ENCODE results near the gene N4BP2. TPM values are rescaled to one million over a fixed set of nuclear protein-coding genes. Genes with fewer than 3 reads are reported as not detected.
"Not testable (repeated sequence)": the region's sequence is repeated elsewhere in the genome, so short reads cannot be mapped to it uniquely, and the experiment has no call there.

Gene N4BP2
- total RNA-seq (2014; rRNA removed; shearing (Covaris generic)): 6.4 and 6.5 TPM in 2 replicates
- polyA plus RNA-seq (2015; cell fraction: cytosol; rRNA removed): 3.2 and 4.1 TPM in 2 replicates
- 7.3 and 7.9 TPM in 2 replicates for polyA plus RNA-seq (2015; cell fraction: nucleus; rRNA removed)

GRCh38 chr4:40056716-40057585 is at the start of gene N4BP2:
Gene N4BP2 (plus strand): TSS chr4:40056850. CDS start chr4:40097341, 40,491 bp downstream.
- DNase-seq (ENCODE audit: low read depth, low spot score): peak; percentile 67
- in situ Hi-C loops (cut with HindIII; ENCODE audit: low pct_unique_long_range_greater_than_20kb, low sequenced_read_pairs): no loop called here

- in situ Hi-C loops (cut with HindIII; ENCODE audit: low pct_unique_long_range_greater_than_20kb, low sequenced_read_pairs): no loop called here
- DNase-seq (ENCODE audit: low read depth, low spot score): no peak
Observed at GRCh38 chr4:40016007-40016406, 40.6 kb upstream of the N4BP2 start.

- no peak for DNase-seq (ENCODE audit: low read depth, low spot score)
- in situ Hi-C loops (cut with HindIII; ENCODE audit: low pct_unique_long_range_greater_than_20kb, low sequenced_read_pairs): no loop called here
Observed at GRCh38 chr4:40020221-40020620, 36.4 kb upstream of the N4BP2 start.

GRCh38 chr4:40021116-40021515 is 35.5 kb upstream of the N4BP2 start:
- DNase-seq (ENCODE audit: low read depth, low spot score); in situ Hi-C loops (cut with HindIII; ENCODE audit: low pct_unique_long_range_greater_than_20kb, low sequenced_read_pairs): not testable (repeated sequence)

GRCh38 chr4:40024049-40024448 is 32.6 kb upstream of the N4BP2 start:
- in situ Hi-C loops (cut with HindIII; ENCODE audit: low pct_unique_long_range_greater_than_20kb, low sequenced_read_pairs); DNase-seq (ENCODE audit: low read depth, low spot score): not testable (repeated sequence)

GRCh38 chr4:40032785-40033184 is 23.9 kb upstream of the N4BP2 start:
- no peak for DNase-seq (ENCODE audit: low read depth, low spot score)
- in situ Hi-C loops (cut with HindIII; ENCODE audit: low pct_unique_long_range_greater_than_20kb, low sequenced_read_pairs): no loop called here

GRCh38 chr4:40033613-40034012 is 23.0 kb upstream of the N4BP2 start:
- no peak for DNase-seq (ENCODE audit: low read depth, low spot score)
- in situ Hi-C loops (cut with HindIII; ENCODE audit: low pct_unique_long_range_greater_than_20kb, low sequenced_read_pairs): no loop called here

GRCh38 chr4:40038977-40039376 is 17.7 kb upstream of the N4BP2 start:
- in situ Hi-C loops (cut with HindIII; ENCODE audit: low pct_unique_long_range_greater_than_20kb, low sequenced_read_pairs): no loop called here
- no peak for DNase-seq (ENCODE audit: low read depth, low spot score)

- in situ Hi-C loops (cut with HindIII; ENCODE audit: low pct_unique_long_range_greater_than_20kb, low sequenced_read_pairs): no loop called here
- peak; percentile 19 for DNase-seq (ENCODE audit: low read depth, low spot score)
Observed at GRCh38 chr4:40040908-40041307, 15.7 kb upstream of the N4BP2 start.

- in situ Hi-C loops (cut with HindIII; ENCODE audit: low pct_unique_long_range_greater_than_20kb, low sequenced_read_pairs): no loop called here
- DNase-seq (ENCODE audit: low read depth, low spot score): no peak
Observed at GRCh38 chr4:40043786-40044185, 12.9 kb upstream of the N4BP2 start.

GRCh38 chr4:40046311-40046980 is 10.2 kb upstream of the N4BP2 start:
- peak; percentile 5 for DNase-seq (ENCODE audit: low read depth, low spot score)
- in situ Hi-C loops (cut with HindIII; ENCODE audit: low pct_unique_long_range_greater_than_20kb, low sequenced_read_pairs): no loop called here

- in situ Hi-C loops (cut with HindIII; ENCODE audit: low pct_unique_long_range_greater_than_20kb, low sequenced_read_pairs): no loop called here
Observed at GRCh38 chr4:40053161-40053560, 3.5 kb upstream of the N4BP2 start.

GRCh38 chr4:40055511-40055862 is 1.2 kb upstream of the N4BP2 start:
- in situ Hi-C loops (cut with HindIII; ENCODE audit: low pct_unique_long_range_greater_than_20kb, low sequenced_read_pairs): no loop called here
- DNase-seq (ENCODE audit: low read depth, low spot score): peak; percentile 33

More at GRCh38 chr4:40053161-40053560, 3.5 kb upstream of the N4BP2 start:
- no peak for DNase-seq (ENCODE audit: low read depth, low spot score)

- peak; percentile 59 for DNase-seq (ENCODE audit: low read depth, low spot score)
- in situ Hi-C loops (cut with HindIII; ENCODE audit: low pct_unique_long_range_greater_than_20kb, low sequenced_read_pairs): no loop called here
Observed at GRCh38 chr4:40055863-40056715, 561 bp upstream of the N4BP2 start.

- in situ Hi-C loops (cut with HindIII; ENCODE audit: low pct_unique_long_range_greater_than_20kb, low sequenced_read_pairs): no loop called here
- peak; percentile 95 for DNase-seq (ENCODE audit: low read depth, low spot score)
Observed at GRCh38 chr4:40057586-40058091, 989 bp downstream of the N4BP2 start.

GRCh38 chr4:40058121-40058520 is 1.5 kb downstream of the N4BP2 start:
- in situ Hi-C loops (cut with HindIII; ENCODE audit: low pct_unique_long_range_greater_than_20kb, low sequenced_read_pairs): no loop called here
- DNase-seq (ENCODE audit: low read depth, low spot score): no peak

- no peak for DNase-seq (ENCODE audit: low read depth, low spot score)
- in situ Hi-C loops (cut with HindIII; ENCODE audit: low pct_unique_long_range_greater_than_20kb, low sequenced_read_pairs): no loop called here
Observed at GRCh38 chr4:40058854-40059253, 2.2 kb downstream of the N4BP2 start.

GRCh38 chr4:40059362-40059761 is 2.7 kb downstream of the N4BP2 start:
- in situ Hi-C loops (cut with HindIII; ENCODE audit: low pct_unique_long_range_greater_than_20kb, low sequenced_read_pairs): no loop called here
- DNase-seq (ENCODE audit: low read depth, low spot score): no peak

Measured in SK-MEL-5 (cell line).